Measurements from ENCODE around the gene B3GALT2. TPM values are rescaled to one million over a fixed set of nuclear protein-coding genes. Genes with fewer than 3 reads are reported as not detected.

B3GALT2 gene
- total and polyA plus RNA-seq, 2 donors (not counting 3 experiments of a cell fraction or from before 2014, with no cell fraction given): not detected

GRCh38 chr1:193141804-193142203, 44.6 kb downstream of the B3GALT2 start:
- dilution Hi-C loops (cut with MboI; ENCODE audit: extremely low pct_ligation_motif_present, low sequenced_read_pairs): no loop called here
- POLR2A ChIA-PET: no interaction called here
- CTCF ChIA-PET: interaction anchor here (1.3 to 2.4 kb wide), 3 partner anchors 8 to 38 kb away, joined by 6 to 14 read pairs (median 14); partner anchors contain the start of gene GLRX2
- intact Hi-C loops (cut with micrococcal nuclease): loop anchor here (1.0 kb wide), 1 partner anchor 921 kb away; no protein-coding TSS in a partner anchor
- H3K27me3 ChIP-seq (ENCODE audit: control insufficient read depth in 2 of 2, insufficient read depth in 2 of 2, low read length in 2 of 2): no peaks in the 10 kb centered on the region
- no peak overlapping the region for H3K27ac ChIP-seq (ENCODE audit: insufficient read depth, low read depth, low read length)
- no peaks in the 10 kb centered on the region for H3K9me3 ChIP-seq (replicated peaks; ENCODE audit: control insufficient read depth, insufficient read depth, low read length)
- no peaks in the 10 kb centered on the region for H3K9me1 ChIP-seq (replicated peaks; ENCODE audit: control insufficient read depth, extremely low read depth, insufficient read depth, low read length)
- H4K20me1 ChIP-seq (replicated peaks; ENCODE audit: control insufficient read depth, extremely low read depth, insufficient read depth, low read length): no peaks in the 10 kb centered on the region
- H3K4me3 ChIP-seq (replicated peaks in 1 of 3; ENCODE audit: insufficient read depth in 1 of 3, low read depth in 1 of 3, low read length in 3 of 3): no peak overlapping the region
- no peak overlapping the region for H2AFZ ChIP-seq (ENCODE audit: low read depth, low read length)
- no peak overlapping the region for H3K9ac ChIP-seq (replicated peaks; ENCODE audit: extremely low read depth, insufficient read depth, low read length)
- BruUV-seq (replicated peaks): no TSS peak
- peaks cover 9% of the 10 kb centered on the region for H3K4me1 ChIP-seq (ENCODE audit: control insufficient read depth, extremely low read depth, insufficient read depth, low read length)
- no peak for FAIRE-seq
- H3K79me2 ChIP-seq (ENCODE audit: control insufficient read depth, insufficient read depth, low read length): peaks cover 21% of the 10 kb centered on the region
- H3K36me3 ChIP-seq (ENCODE audit: control insufficient read depth in 2 of 2, extremely low read depth in 1 of 2, insufficient read depth in 2 of 2, low read length in 2 of 2): peaks cover 4 to 13% of the 10 kb centered on the region in 2 experiments
- no peak for DNase-seq (ENCODE audit: low read depth, low spot score)
- TF ChIP-seq CTCF (IDR thresholded peaks at IDR 0.05; ENCODE audit: extremely low read depth in 1 of 2, insufficient read depth in 1 of 2, low read depth in 1 of 2, low read length in 2 of 2) (no peak), FOS (IDR thresholded peaks at IDR 0.05; ENCODE audit: borderline replicate concordance, insufficient read depth, low read length) (no peak), MAX (IDR thresholded peaks at IDR 0.05; ENCODE audit: insufficient read depth, insufficient read length) (no peak), EZH2 (IDR thresholded peaks at IDR 0.05; ENCODE audit: borderline replicate concordance, low read depth, low read length, severe bottlenecking) (no peak), POLR2AphosphoS5 (IDR thresholded peaks at IDR 0.05; ENCODE audit: insufficient read depth, low read depth, low read length) (no peak), POLR2A (IDR thresholded peaks at IDR 0.05; ENCODE audit: low read depth, low read length) (no peak), JUN (IDR thresholded peaks at IDR 0.05; ENCODE audit: borderline replicate concordance, insufficient read depth, insufficient read length, low read depth) (no peak), MYC (IDR thresholded peaks at IDR 0.05; ENCODE audit: low read depth, low read length) (no peak), GATA2 (IDR thresholded peaks at IDR 0.05; ENCODE audit: insufficient read depth, insufficient read length, low read depth, low read length) (no peak)
- no peak overlapping the region for H3K4me2 ChIP-seq (ENCODE audit: insufficient read depth, low read length)

Data from endothelial cell of umbilical vein (primary cell).